GM23248 (cell line): ENCODE results near the gene SYNPO2. TPM values are rescaled to one million over a fixed set of nuclear protein-coding genes. Genes with fewer than 3 reads are reported as not detected.

Experiments
- DNase-seq: peaks from one replicate; pipeline ENCODE4 v3.0.0-alpha.2; 2015
- H2AFZ ChIP-seq: fragments of 200-600 bp; sonication (generic); 2 replicates; pipeline ENCODE4 v1.6.1; 2016; ENCODE audit warnings: antibody characterized with exemption
- H3F3A ChIP-seq: fragments of 200-600 bp; sonication (generic); 2 replicates; pipeline ENCODE4 v1.6.1; 2016; ENCODE audit warnings: mild to moderate bottlenecking, antibody characterized with exemption, mixed run types; ENCODE audit not compliant: insufficient read depth
- H3K27ac ChIP-seq: fragments of 200-600 bp; sonication (generic); 2 replicates; pipeline ENCODE4 v1.5.1; 2016; ENCODE audit warnings: mild to moderate bottlenecking
- H3K27me3 ChIP-seq: fragments of 200-600 bp; sonication (generic); replicated peaks from 2 replicates; pipeline ENCODE4 v1.6.1; 2016; ENCODE audit warnings: mild to moderate bottlenecking; ENCODE audit not compliant: insufficient read depth
- H3K36me3 ChIP-seq: fragments of 200-600 bp; sonication (generic); 2 replicates; pipeline ENCODE4 v1.6.1; 2016; ENCODE audit warnings: low read depth, mild to moderate bottlenecking
- H3K4me1 ChIP-seq: fragments of 200-600 bp; sonication (generic); 2 replicates; pipeline ENCODE4 v1.6.1; 2016; ENCODE audit warnings: mild to moderate bottlenecking; ENCODE audit not compliant: insufficient read depth
- H3K4me2 ChIP-seq: fragments of 200-600 bp; sonication (generic); one replicate; pipeline ENCODE4 v1.6.1; 2016; ENCODE audit warnings: mild to moderate bottlenecking; ENCODE audit not compliant: unreplicated experiment
- H3K4me3 ChIP-seq: fragments of 200-600 bp; sonication (generic); 2 replicates; pipeline ENCODE4 v1.5.1; 2016; ENCODE audit warnings: mild to moderate bottlenecking
- H3K79me2 ChIP-seq: fragments of 200-600 bp; sonication (generic); 2 replicates; pipeline ENCODE4 v1.6.1; 2016; ENCODE audit warnings: mild to moderate bottlenecking; ENCODE audit not compliant: insufficient read depth
- H3K9ac ChIP-seq: fragments of 200-600 bp; sonication (generic); 2 replicates; pipeline ENCODE4 v1.6.1; 2016; ENCODE audit warnings: mild to moderate bottlenecking
- H3K9me2 ChIP-seq: fragments of 200-600 bp; sonication (generic); 2 replicates; pipeline ENCODE4 v1.6.1; 2016; ENCODE audit warnings: mixed run types, mild to moderate bottlenecking, moderate library complexity; ENCODE audit not compliant: insufficient read depth
- H3K9me3 ChIP-seq: fragments of 200-600 bp; sonication (generic); one replicate; pipeline ENCODE4 v1.6.1; 2017; ENCODE audit warnings: low read depth
- H4K20me1 ChIP-seq: fragments of 200-600 bp; sonication (generic); 2 replicates; pipeline ENCODE4 v1.6.0; 2016; ENCODE audit not compliant: insufficient read depth
- EZH2 ChIP-seq: fragments of 200-600 bp; sonication (generic); IDR thresholded peaks from 2 replicates; pipeline ENCODE4 v1.6.1; 2018; ENCODE audit warnings: antibody characterized with exemption, mild to moderate bottlenecking; ENCODE audit not compliant: insufficient read depth, poor library complexity, severe bottlenecking
- EZH2phosphoT487 ChIP-seq: fragments of 200-600 bp; sonication (generic); IDR thresholded peaks from 2 replicates; pipeline ENCODE4 v1.6.1; 2018; ENCODE audit warnings: antibody characterized with exemption, moderate library complexity, mild to moderate bottlenecking, low read depth; ENCODE audit not compliant: insufficient read depth
- WGBS, 2 experiments: methylation state at CpG; one replicate each; pipeline ENCODE4 v1.1.6; 2015 to 2017; ENCODE audit warnings: low lambda C conversion rate in 2 of 2, low coverage in 1 of 2; ENCODE audit errors: missing lambda C conversion rate in 2 of 2; 5-methylcytosine and 5-hydroxymethylcytosine counted together
- in situ Hi-C: fragments of 300-500 bp; cut with MboI; formaldehyde crosslinking; loops from 2 replicates; pipeline ENCODE4 v1.15.0; 2020
- polyA plus RNA-seq: library from polyadenylated mRNA; unstranded; fragments of >200 nt; fragmentation: Nextera tagmentation; extraction: Ambion mirVana; gene quantifications from 2 replicates; pipeline ENCODE4 v1.2.1, GENCODE V29; 2016
- total RNA-seq: library from RNA; depleted of rRNA; stranded (reverse); fragments of >200 nt; shearing (Covaris generic); gene quantifications from 2 replicates; pipeline ENCODE4 v1.2.3, GENCODE V29; 2014

SYNPO2 gene
- total and polyA plus RNA-seq, 2 experiments from 2014 or later = 3.1 to 5.0 TPM

GRCh38 chr4:118921786-118922185 is 33.1 kb downstream of the SYNPO2 start:
- Histone ChIP-seq H4K20me1 (no peaks in the 10 kb centered on the region), H3K4me3 (no peak overlapping the region), H3K4me1 (peaks cover 23% of the 10 kb centered on the region), H3K9me2 (no peaks in the 10 kb centered on the region), H3K4me2 (no peak overlapping the region), H3K27ac (no peak overlapping the region), H3K9me3 (no peaks in the 10 kb centered on the region), H2AFZ (no peak overlapping the region), H3K9ac (no peak overlapping the region), H3K27me3 (no peaks in the 10 kb centered on the region), H3K79me2 (no peaks in the 10 kb centered on the region), H3F3A (peaks cover 8% of the 10 kb centered on the region; the same call in 1 of the 2 replicates), H3K36me3 (no peaks in the 10 kb centered on the region)
- in situ Hi-C loops = no loop called here
- no peak for TF ChIP-seq EZH2
- no peak for DNase-seq

- H3K79me2 ChIP-seq = no peaks in the 10 kb centered on the region
- no peaks in the 10 kb centered on the region for H3K27me3 ChIP-seq
- H3K4me2 ChIP-seq = no peak overlapping the region
- H3K4me3 ChIP-seq = no peak overlapping the region
- peaks cover 5% of the 10 kb centered on the region for H3K4me1 ChIP-seq
- H3K9me3 ChIP-seq = no peaks in the 10 kb centered on the region
- no peak overlapping the region for H3K27ac ChIP-seq
- DNase-seq = no peak
- no peak overlapping the region for H3K9ac ChIP-seq
- H4K20me1 ChIP-seq = no peaks in the 10 kb centered on the region
- 63 to 66% methylated on average over 3 of the region's 3 CpGs for WGBS, 2 experiments
- TF ChIP-seq EZH2phosphoT487 (no peak), EZH2 (no peak)
- H3F3A ChIP-seq = no peaks in the 10 kb centered on the region
- H3K36me3 ChIP-seq = no peaks in the 10 kb centered on the region
- no peak overlapping the region for H2AFZ ChIP-seq
- in situ Hi-C loops = no loop called here
- no peaks in the 10 kb centered on the region for H3K9me2 ChIP-seq
Observed at GRCh38 chr4:118923891-118924290, 35.2 kb downstream of the SYNPO2 start.

GRCh38 chr4:118927974-118928373 is 39.3 kb downstream of the SYNPO2 start:
- 3 to 38% methylated on average over 1 of the region's 1 CpG for WGBS, 2 experiments
- no peak for TF ChIP-seq EZH2
- TF ChIP-seq EZH2phosphoT487 = no peak
- no peaks in the 10 kb centered on the region for H3F3A ChIP-seq
- H4K20me1 ChIP-seq = no peaks in the 10 kb centered on the region
- H3K4me2 ChIP-seq = no peak overlapping the region
- H3K4me3 ChIP-seq = no peak overlapping the region
- no peaks in the 10 kb centered on the region for H3K27me3 ChIP-seq
- no peaks in the 10 kb centered on the region for H3K79me2 ChIP-seq
- no peak overlapping the region for H3K27ac ChIP-seq
- no peak overlapping the region for H3K9ac ChIP-seq
- H3K4me1 ChIP-seq = no peaks in the 10 kb centered on the region
- H2AFZ ChIP-seq = no peak overlapping the region
- in situ Hi-C loops = loop anchor here (25.0 kb wide), 1 partner anchor 109 kb away; no protein-coding TSS in a partner anchor
- no peaks in the 10 kb centered on the region for H3K9me3 ChIP-seq
- H3K36me3 ChIP-seq = no peaks in the 10 kb centered on the region
- H3K9me2 ChIP-seq = no peaks in the 10 kb centered on the region
- DNase-seq = no peak

GRCh38 chr4:118930255-118930654 is 41.6 kb downstream of the SYNPO2 start:
- no peak overlapping the region for H3K9ac ChIP-seq
- no peaks in the 10 kb centered on the region for H3K9me3 ChIP-seq
- no peak overlapping the region for H3K27ac ChIP-seq
- H3K79me2 ChIP-seq = no peaks in the 10 kb centered on the region
- H3K4me3 ChIP-seq = no peak overlapping the region
- H3K9me2 ChIP-seq = no peaks in the 10 kb centered on the region
- no peaks in the 10 kb centered on the region for H3F3A ChIP-seq
- no peaks in the 10 kb centered on the region for H3K36me3 ChIP-seq
- WGBS, 2 experiments = 38 to 43% methylated on average over 1 of the region's 1 CpG
- no peak for TF ChIP-seq EZH2
- no peak for TF ChIP-seq EZH2phosphoT487
- H3K4me2 ChIP-seq = no peak overlapping the region
- H3K4me1 ChIP-seq = no peaks in the 10 kb centered on the region
- DNase-seq = no peak
- in situ Hi-C loops = loop anchor here (25.0 kb wide), 1 partner anchor 107 kb away; no protein-coding TSS in a partner anchor
- H2AFZ ChIP-seq = no peak overlapping the region
- H4K20me1 ChIP-seq = no peaks in the 10 kb centered on the region
- no peaks in the 10 kb centered on the region for H3K27me3 ChIP-seq

- no peak overlapping the region for H2AFZ ChIP-seq
- no peaks in the 10 kb centered on the region for H3K9me2 ChIP-seq
- no peaks in the 10 kb centered on the region for H3K4me1 ChIP-seq
- 87 to 93% methylated on average over 2 of the region's 2 CpGs for WGBS, 2 experiments
- DNase-seq = no peak
- H3F3A ChIP-seq = no peaks in the 10 kb centered on the region
- H3K27ac ChIP-seq = no peak overlapping the region
- TF ChIP-seq EZH2 (no peak), EZH2phosphoT487 (no peak)
- no peak overlapping the region for H3K4me3 ChIP-seq
- H4K20me1 ChIP-seq = no peaks in the 10 kb centered on the region
- in situ Hi-C loops = loop anchor here (25.0 kb wide), 1 partner anchor 106 kb away; no protein-coding TSS in a partner anchor
- no peaks in the 10 kb centered on the region for H3K27me3 ChIP-seq
- no peaks in the 10 kb centered on the region for H3K79me2 ChIP-seq
- no peaks in the 10 kb centered on the region for H3K9me3 ChIP-seq
- no peak overlapping the region for H3K9ac ChIP-seq
- H3K36me3 ChIP-seq = no peaks in the 10 kb centered on the region
- no peak overlapping the region for H3K4me2 ChIP-seq
Observed at GRCh38 chr4:118931786-118932185, 43.1 kb downstream of the SYNPO2 start.
